GM19324 (cell line): ENCODE data around the gene KDM2B.

Source experiments
- ATAC-seq: cut with Tn5 transposase; IDR thresholded peaks from one replicate; pipeline ENCODE4 v1.9.1; 2021; ENCODE audit warnings: mild to moderate bottlenecking, moderate library complexity; ENCODE audit not compliant: unreplicated experiment, low FRiP score

Gene KDM2B

GRCh38 chr12:121568518-121568917 lies 12.3 kb downstream of the KDM2B start:
- no peak for ATAC-seq

GRCh38 chr12:121565076-121565475 lies 15.7 kb downstream of the KDM2B start:
- ATAC-seq: no peak

- no peak for ATAC-seq
These were observed 18.3 kb downstream of the KDM2B start for GRCh38 chr12:121562488-121562887.

- ATAC-seq: no peak
These were observed 19.8 kb downstream of the KDM2B start for GRCh38 chr12:121561009-121561395.

GRCh38 chr12:121560392-121561008 lies 20.3 kb downstream of the KDM2B start:
- no peak for ATAC-seq

GRCh38 chr12:121558956-121559355 lies 21.9 kb downstream of the KDM2B start:
- ATAC-seq: no peak

GRCh38 chr12:121550974-121551634 lies 29.7 kb downstream of the KDM2B start:
- no peak for ATAC-seq

GRCh38 chr12:121549075-121549474 lies 31.7 kb downstream of the KDM2B start:
- no peak for ATAC-seq

GRCh38 chr12:121545480-121545879 lies 35.3 kb downstream of the KDM2B start:
- ATAC-seq: no peak

- no peak for ATAC-seq
These were observed 37.0 kb downstream of the KDM2B start for GRCh38 chr12:121543786-121544185.

- no peak for ATAC-seq
These were observed 40.9 kb downstream of the KDM2B start for GRCh38 chr12:121539908-121540307.

- ATAC-seq: no peak
These were observed 42.1 kb downstream of the KDM2B start for GRCh38 chr12:121538699-121539061.

GRCh38 chr12:121537814-121538698 lies 42.8 kb downstream of the KDM2B start:
- peak; percentile 18 for ATAC-seq

GRCh38 chr12:121536899-121537813 lies 43.7 kb downstream of the KDM2B start:
- peak; percentile 75 for ATAC-seq

- peak; percentile 48 for ATAC-seq
These were observed 44.5 kb downstream of the KDM2B start for GRCh38 chr12:121536054-121536898.

- no peak for ATAC-seq
These were observed 45.4 kb downstream of the KDM2B start for GRCh38 chr12:121535150-121536053.

GRCh38 chr12:121534495-121535148 lies 46.2 kb downstream of the KDM2B start:
- ATAC-seq: no peak
